Uterus (tissue), 4 donors: ENCODE results near the gene HBP1. TPM values are rescaled to one million over a fixed set of nuclear protein-coding genes. Genes with fewer than 3 reads are reported as not detected.
"Not testable (repeated sequence)": the region's sequence is repeated elsewhere in the genome, so short reads cannot be mapped to it uniquely, and the experiment has no call there.

Experiments used
- DNase-seq, 2 donors: peaks; one replicate each; pipeline ENCODE4 v3.0.0-alpha.2; 2019 to 2020
- H3K27ac ChIP-seq, 2 donors: fragments of 200-600 bp; sonication (generic); 1 replicate in 1 of 2; 2 replicates in 1 of 2; pipeline ENCODE4 v1.5.1; 2016 to 2018
- H3K27me3 ChIP-seq, 2 donors: fragments of 200-600 bp; sonication (generic); one replicate each; pipeline ENCODE4 v1.5.1; 2018 to 2019; ENCODE audit warnings: control low read depth in 1 of 2
- H3K36me3 ChIP-seq, 2 donors: fragments of 200-600 bp; sonication (generic); one replicate each; pipeline ENCODE4 v1.5.1; 2019; ENCODE audit warnings: control low read depth in 1 of 2
- H3K4me1 ChIP-seq, 2 donors: fragments of 200-600 bp; sonication (generic); one replicate each; pipeline ENCODE4 v1.5.1; 2018 to 2019; ENCODE audit warnings: control low read depth in 1 of 2
- H3K4me3 ChIP-seq, 2 donors: fragments of 200-600 bp; sonication (generic); 1 replicate in 1 of 2; 2 replicates in 1 of 2; pipeline ENCODE4 v1.5.1; 2018 to 2019; ENCODE audit warnings: mild to moderate bottlenecking in 1 of 2
- H3K9me3 ChIP-seq, 2 donors: fragments of 200-600 bp; sonication (generic); one replicate each; pipeline ENCODE4 v1.5.1; 2019; ENCODE audit warnings: control low read depth in 1 of 2
- POLR2A ChIP-seq, 2 donors: fragments of 450-650 bp; IDR thresholded peaks; one replicate each; pipeline ENCODE4 v1.6.1; 2016; ENCODE audit warnings: antibody characterized with exemption in 2 of 2, mild to moderate bottlenecking in 1 of 2, moderate library complexity in 1 of 2
- intact Hi-C: fragments of 100-400 bp; cut with DNase I; formaldehyde crosslinking; loops from one replicate; pipeline ENCODE4 v1.15.1; 2023; ENCODE audit warnings: low total_unique reads
- total RNA-seq, 4 donors: library from RNA; depleted of rRNA in 3 of 4; stranded (reverse); fragments of >200 nt in 3 of 4; gene quantifications; one replicate each; pipeline versions ENCODE4 v1.1.0 to v1.2.4, GENCODE V29; 2014 to 2023
- TF ChIP-seq, protein P1 (sequence below), 4 experiments: fragments of 200-600 bp in 2 of 4; fragments of 450-650 bp in 2 of 4; sonication (generic) in 2 of 4; IDR thresholded peaks; one replicate each; pipeline ENCODE4 v1.5.1; 2016 to 2019; ENCODE audit warnings: antibody characterized with exemption in 4 of 4, mild to moderate bottlenecking in 2 of 4, moderate library complexity in 1 of 4
- donor health status: DM: yes; HTN: yes; CAD: no.

The HBP1 gene
- total RNA-seq, 4 donors from 2014 or later = 48.3 to 169 (median 130) TPM

DNA sequence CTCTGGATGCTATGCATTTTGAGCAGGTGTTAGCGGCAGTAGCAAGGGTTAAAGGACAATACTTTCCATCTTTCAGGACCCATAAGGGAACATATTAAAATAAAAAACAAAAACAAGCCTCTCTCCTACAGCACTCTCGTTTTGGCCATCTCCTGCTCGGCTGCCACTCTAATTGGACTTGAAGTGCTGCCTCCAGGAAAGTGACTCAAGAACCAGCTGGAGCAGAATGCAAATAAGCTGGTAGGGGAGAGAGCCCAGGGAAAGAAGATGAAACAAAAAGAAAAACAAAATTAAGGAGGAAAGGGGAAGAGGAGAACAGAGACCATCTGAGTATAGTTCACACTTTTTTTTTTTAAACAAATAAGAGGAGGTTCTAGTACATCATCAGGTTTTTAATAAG lies 65.6 kb downstream of the HBP1 start:
- DNase-seq = no peak
- no peak overlapping the region for H3K4me3 ChIP-seq
- no peaks in the 10 kb centered on the region for H3K36me3 ChIP-seq
- no peaks in the 10 kb centered on the region for H3K27me3 ChIP-seq
- intact Hi-C loops = no loop called here
- H3K9me3 ChIP-seq = no peaks in the 10 kb centered on the region
- no peaks in the 10 kb centered on the region for H3K4me1 ChIP-seq
- no peak overlapping the region for H3K27ac ChIP-seq
- no peak for TF ChIP-seq POLR2A (IDR thresholded peaks at IDR 0.05)
- TF ChIP-seq, protein P1, sequence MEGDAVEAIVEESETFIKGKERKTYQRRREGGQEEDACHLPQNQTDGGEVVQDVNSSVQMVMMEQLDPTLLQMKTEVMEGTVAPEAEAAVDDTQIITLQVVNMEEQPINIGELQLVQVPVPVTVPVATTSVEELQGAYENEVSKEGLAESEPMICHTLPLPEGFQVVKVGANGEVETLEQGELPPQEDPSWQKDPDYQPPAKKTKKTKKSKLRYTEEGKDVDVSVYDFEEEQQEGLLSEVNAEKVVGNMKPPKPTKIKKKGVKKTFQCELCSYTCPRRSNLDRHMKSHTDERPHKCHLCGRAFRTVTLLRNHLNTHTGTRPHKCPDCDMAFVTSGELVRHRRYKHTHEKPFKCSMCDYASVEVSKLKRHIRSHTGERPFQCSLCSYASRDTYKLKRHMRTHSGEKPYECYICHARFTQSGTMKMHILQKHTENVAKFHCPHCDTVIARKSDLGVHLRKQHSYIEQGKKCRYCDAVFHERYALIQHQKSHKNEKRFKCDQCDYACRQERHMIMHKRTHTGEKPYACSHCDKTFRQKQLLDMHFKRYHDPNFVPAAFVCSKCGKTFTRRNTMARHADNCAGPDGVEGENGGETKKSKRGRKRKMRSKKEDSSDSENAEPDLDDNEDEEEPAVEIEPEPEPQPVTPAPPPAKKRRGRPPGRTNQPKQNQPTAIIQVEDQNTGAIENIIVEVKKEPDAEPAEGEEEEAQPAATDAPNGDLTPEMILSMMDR (IDR thresholded peaks at IDR 0.05) = no peak

DNA sequence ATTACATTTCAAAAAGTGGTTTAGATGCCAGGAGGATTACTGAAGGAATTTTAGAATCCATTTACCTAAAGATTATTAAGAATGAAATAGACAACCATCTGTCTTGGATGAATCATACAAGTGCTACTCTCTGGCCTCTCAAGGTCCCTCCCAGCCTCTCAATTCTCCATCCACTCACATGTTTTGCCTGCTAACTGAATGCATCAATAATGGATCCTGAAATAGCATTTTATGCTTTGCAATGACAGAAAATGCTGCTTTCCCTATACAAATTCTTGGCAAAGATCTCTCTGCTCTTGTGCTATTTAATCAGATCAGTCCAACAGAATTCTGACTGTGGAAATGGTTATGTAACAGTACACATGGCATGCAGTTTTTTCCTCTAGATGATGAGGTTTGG lies 68.1 kb downstream of the HBP1 start:
- Histone ChIP-seq H3K4me1 (no peaks in the 10 kb centered on the region), H3K27ac (no peak overlapping the region), H3K36me3 (no peaks in the 10 kb centered on the region), H3K9me3 (no peaks in the 10 kb centered on the region), H3K4me3 (no peak overlapping the region), H3K27me3 (no peaks in the 10 kb centered on the region)
- no peak for DNase-seq
- TF ChIP-seq, protein P1 (IDR thresholded peaks at IDR 0.05) = no peak
- no peak for TF ChIP-seq POLR2A (IDR thresholded peaks at IDR 0.05)
- intact Hi-C loops = no loop called here

DNA sequence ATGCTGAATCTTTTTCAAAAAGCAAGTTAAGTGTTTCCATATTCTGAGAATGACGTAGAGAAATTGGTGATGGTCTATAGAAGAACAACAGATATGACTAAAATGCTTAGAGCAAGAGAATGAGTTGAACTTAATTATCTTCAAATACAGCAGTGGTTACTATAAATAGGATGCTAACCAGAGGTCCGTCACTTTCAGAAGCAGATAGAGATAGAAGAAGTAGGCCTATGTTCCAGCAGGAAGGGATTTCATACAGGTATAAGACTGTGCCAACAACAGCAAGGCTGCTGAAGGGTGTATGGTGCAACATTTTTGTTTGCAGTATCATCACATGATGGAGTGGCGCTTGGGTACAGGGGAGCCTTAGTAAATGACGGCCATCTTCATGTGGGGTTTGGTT lies 68.6 kb downstream of the HBP1 start:
- Histone ChIP-seq H3K27ac (no peak overlapping the region), H3K4me1 (no peaks in the 10 kb centered on the region), H3K36me3 (no peaks in the 10 kb centered on the region), H3K9me3 (no peaks in the 10 kb centered on the region), H3K27me3 (no peaks in the 10 kb centered on the region), H3K4me3 (no peak overlapping the region)
- intact Hi-C loops = no loop called here
- TF ChIP-seq, protein P1 (IDR thresholded peaks at IDR 0.05) = no peak
- no peak for TF ChIP-seq POLR2A (IDR thresholded peaks at IDR 0.05)
- no peak for DNase-seq

DNA sequence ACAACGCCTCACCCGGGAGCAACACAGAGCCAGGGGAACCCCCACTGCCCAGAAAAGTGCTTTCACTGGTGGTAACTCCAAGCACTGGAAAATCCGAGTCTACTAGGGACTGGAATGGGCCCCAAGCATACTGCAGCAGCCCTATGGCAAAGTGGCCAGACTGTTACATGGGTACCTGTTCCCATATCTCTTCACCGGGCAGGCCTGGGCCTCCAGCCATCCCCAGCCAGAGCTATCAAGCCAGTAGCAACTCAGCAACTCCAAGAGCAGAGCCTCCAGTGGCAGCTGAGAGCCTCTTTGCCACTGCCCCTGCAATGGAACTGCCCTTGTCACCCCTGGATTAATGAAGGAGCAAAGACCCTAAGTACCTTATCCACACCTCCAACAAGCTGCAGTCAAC lies 73.5 kb downstream of the HBP1 start:
- no peaks in the 10 kb centered on the region for H3K4me1 ChIP-seq
- H3K27ac ChIP-seq = no peak overlapping the region
- no peak overlapping the region for H3K4me3 ChIP-seq
- intact Hi-C loops = no loop called here
- H3K27me3 ChIP-seq = no peaks in the 10 kb centered on the region
- no peaks in the 10 kb centered on the region for H3K9me3 ChIP-seq
- H3K36me3 ChIP-seq = no peaks in the 10 kb centered on the region
- TF ChIP-seq, protein P1 (IDR thresholded peaks at IDR 0.05) = no peak
- no peak for TF ChIP-seq POLR2A (IDR thresholded peaks at IDR 0.05)
- DNase-seq = no peak

DNA sequence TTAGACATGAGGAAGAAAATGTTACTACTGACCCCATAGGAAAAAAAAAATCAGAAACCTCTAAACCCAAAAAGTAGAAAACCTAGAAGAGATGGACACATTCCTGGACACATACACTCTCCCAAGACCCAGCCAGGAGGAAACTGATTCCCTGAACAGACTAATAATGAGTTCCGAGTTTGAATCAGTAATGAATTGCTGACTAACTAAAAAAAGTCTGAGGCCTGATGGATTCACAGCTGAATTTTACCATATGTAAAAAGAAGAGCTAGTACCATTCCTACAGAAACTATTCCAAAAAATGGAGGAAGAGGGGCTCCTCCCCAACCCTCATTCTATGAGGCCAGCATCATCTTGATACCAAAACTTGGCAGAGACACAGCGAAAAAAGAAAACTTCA lies 75.8 kb downstream of the HBP1 start:
- no peak overlapping the region for H3K4me3 ChIP-seq
- intact Hi-C loops = no loop called here
- DNase-seq = no peak
- no peaks in the 10 kb centered on the region for H3K4me1 ChIP-seq
- no peak overlapping the region for H3K27ac ChIP-seq
- TF ChIP-seq POLR2A (IDR thresholded peaks at IDR 0.05) = no peak
- TF ChIP-seq, protein P1 (IDR thresholded peaks at IDR 0.05) = no peak
- H3K36me3 ChIP-seq = no peaks in the 10 kb centered on the region
- no peaks in the 10 kb centered on the region for H3K27me3 ChIP-seq
- no peaks in the 10 kb centered on the region for H3K9me3 ChIP-seq

DNA sequence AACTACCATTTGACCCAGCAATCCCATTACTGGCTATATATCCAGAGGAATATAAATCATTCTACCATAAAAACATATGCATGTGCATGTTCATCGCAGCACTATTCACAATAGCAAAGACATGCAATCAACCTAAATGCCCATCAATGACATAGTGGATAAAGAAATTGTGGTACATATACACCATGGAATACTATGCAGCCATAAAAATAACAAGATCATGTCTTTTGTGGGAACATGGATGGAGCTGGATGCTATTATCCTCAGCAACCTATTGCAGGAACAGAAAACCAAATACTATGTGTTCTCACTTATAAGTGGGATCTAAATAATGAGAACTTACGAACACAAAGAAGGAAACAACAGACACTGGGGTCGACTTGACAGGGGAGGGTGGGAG lies 78.0 kb downstream of the HBP1 start:
- H3K27ac ChIP-seq, H3K36me3 ChIP-seq, H3K27me3 ChIP-seq, H3K4me1 ChIP-seq, DNase-seq, H3K4me3 ChIP-seq, intact Hi-C loops, H3K9me3 ChIP-seq: not testable (repeated sequence)
